ENCODE data around the gene OR3A1.

DNA sequence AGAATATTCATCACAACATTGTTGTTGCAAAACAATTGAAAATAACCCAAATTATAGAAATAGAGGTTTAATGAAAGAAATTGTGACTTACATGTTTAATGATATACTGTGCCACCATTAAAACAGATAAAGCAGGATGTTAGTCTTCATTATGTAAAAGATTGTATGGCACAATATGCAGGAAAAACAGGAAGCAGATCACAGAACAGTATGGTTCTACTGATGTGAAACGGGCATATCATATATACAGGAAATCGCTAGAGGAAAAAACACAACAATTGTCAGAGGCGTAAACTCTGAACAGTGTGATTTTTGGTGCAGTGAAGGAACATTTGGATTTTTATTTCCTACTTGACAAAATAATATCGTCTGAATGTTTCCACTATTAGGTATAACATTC lies 22.0 kb downstream of the OR3A1 start:
- TF ChIP-seq, protein P1, sequence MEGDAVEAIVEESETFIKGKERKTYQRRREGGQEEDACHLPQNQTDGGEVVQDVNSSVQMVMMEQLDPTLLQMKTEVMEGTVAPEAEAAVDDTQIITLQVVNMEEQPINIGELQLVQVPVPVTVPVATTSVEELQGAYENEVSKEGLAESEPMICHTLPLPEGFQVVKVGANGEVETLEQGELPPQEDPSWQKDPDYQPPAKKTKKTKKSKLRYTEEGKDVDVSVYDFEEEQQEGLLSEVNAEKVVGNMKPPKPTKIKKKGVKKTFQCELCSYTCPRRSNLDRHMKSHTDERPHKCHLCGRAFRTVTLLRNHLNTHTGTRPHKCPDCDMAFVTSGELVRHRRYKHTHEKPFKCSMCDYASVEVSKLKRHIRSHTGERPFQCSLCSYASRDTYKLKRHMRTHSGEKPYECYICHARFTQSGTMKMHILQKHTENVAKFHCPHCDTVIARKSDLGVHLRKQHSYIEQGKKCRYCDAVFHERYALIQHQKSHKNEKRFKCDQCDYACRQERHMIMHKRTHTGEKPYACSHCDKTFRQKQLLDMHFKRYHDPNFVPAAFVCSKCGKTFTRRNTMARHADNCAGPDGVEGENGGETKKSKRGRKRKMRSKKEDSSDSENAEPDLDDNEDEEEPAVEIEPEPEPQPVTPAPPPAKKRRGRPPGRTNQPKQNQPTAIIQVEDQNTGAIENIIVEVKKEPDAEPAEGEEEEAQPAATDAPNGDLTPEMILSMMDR (conservative IDR thresholded peaks at IDR 0.05; ENCODE audit: low read length), result no peak
- TF ChIP-seq EZH2phosphoT487 (IDR thresholded peaks at IDR 0.05; ENCODE audit: borderline replicate concordance, low read depth, low read length), result no peak

Data from OCI-LY7 (cell line).